ENCODE results near the gene CRTC3.
"Not testable (repeated sequence)": the region's sequence is repeated elsewhere in the genome, so short reads cannot be mapped to it uniquely, and the experiment has no call there.

The CRTC3 gene

DNA sequence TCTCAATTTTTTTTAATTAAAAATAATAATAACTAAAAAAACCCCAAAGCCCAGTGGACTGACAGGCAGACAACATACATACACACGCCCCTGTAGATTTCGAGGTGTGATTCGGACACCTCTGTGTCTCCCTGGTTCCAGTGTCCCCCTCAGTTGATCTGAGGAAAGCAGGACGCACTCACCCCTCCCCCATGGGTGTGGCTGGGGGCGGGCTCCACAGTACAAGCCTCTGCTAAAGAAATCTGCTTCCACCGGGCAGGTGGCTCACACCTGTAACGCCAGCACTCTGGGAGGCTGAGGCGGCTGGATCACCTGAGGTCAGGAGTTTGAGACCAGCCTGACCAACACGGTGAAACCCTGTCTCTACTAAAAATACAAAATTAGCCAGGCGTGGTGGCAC lies 153.6 kb downstream of the CRTC3 start:
- FAIRE-seq: no peak

DNA sequence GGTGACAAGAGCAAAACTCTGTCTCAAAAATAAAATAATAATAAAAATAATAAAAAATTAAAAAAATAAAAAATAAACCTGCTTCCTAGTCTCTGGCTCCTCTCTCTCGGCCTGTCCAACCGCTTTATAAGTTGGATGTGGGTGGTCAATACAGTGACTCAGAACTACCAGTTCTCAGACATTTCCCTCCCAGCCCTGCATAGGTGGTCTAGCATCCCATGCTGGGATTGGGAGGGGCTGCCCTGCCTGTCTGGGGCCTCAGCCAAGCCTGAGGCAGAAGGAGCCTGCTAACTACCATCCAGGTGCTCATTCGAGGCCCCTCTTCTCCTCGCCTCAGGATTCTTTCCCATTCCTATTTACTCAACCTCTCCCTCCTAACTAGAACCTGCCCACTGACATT lies 154.2 kb downstream of the CRTC3 start:
- FAIRE-seq: no peak

DNA sequence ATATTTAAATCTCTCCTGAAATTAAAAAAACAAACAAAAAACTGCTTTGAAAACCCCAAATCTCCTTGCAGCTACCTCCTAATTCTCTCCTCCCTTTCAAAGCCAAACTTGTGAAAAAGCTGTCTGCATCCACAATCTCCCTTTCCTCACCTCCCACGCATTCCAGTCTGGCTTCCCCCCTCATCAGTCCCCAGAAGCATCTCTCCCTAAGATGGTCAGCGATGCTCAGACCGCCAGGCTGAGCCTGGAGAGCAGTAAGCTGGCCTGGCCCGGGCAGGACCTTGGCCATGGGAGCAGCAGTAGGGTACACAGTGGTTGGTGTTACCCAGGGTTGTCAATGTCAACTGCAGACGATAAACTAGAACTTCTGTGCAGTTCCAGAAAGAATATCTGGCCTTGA lies 154.6 kb downstream of the CRTC3 start:
- no peak for FAIRE-seq

DNA sequence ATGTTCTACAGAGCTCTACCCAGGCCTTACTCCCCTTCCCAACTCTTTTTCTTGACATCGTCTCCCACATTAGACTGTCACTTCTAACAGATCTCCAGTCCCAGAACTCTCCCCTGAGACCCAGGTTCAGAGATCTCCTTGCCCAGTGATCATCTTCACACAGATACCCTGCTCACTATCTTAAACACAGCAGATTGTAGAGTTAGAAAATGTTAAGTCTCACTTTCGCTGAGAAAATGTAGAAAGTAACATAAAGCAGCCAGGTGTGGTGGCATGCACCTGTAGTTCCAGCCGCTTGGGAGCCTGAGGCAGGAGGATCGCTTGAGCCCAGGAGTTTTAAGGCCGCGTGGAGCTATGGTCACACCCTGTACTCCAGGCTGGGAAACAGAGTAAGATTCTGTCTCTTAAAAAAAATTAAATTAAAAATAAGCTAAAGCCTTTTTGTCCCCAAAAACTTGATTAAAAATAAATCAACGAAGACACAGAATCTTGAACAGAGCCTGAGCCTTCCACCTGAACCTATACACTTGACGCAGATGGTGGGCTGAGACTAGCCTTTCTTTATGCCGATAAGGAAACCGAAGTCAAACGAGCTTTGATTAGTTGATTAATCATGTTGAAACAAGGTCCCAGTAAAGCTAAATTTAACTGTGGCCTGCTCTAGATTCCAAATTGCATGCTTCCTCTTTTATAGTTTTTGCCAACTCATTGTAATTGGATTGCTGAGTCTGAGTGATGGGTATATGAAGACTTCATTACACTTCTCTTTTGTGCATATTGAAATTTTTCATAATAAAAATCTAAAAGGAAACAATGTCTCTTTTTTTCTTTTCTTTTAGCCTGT lies 156.1 kb downstream of the CRTC3 start:
- FAIRE-seq: no peak

DNA sequence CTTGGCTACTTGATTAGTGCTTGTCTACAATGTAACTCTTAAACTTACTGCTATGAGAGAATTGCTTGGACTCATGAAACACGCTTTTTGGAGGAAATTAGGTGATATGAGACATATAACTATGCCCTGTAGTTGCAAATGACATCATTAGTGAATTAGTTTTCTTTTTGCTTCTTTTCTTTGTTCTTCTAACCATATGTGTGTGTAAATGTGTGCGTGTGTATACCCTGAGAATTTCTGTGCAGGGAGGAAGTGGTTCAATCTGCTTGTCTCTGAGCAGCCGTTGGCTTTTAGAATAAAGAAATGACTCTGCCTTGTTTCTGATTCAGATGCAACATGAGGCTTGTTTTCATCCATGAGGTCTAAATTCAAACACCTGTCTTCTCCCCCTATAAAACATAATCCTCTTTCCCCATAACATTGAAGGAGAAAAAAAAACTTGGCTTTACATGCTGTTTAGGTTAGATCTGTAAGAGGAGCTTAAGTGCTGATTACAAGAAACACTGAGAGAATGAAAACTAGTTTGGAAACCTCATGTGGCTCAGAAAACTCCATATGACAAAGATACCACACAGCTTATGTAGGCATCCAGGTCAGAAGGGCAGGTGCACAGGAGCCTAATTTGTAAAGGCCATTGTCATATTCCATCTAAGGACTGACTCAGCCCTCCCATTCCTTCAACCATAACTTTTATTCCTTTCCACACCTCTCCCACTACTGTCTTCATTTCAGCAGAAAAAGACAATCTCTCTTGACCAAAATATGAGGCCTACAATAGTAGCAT lies 156.9 kb downstream of the CRTC3 start:
- no peak for FAIRE-seq

DNA sequence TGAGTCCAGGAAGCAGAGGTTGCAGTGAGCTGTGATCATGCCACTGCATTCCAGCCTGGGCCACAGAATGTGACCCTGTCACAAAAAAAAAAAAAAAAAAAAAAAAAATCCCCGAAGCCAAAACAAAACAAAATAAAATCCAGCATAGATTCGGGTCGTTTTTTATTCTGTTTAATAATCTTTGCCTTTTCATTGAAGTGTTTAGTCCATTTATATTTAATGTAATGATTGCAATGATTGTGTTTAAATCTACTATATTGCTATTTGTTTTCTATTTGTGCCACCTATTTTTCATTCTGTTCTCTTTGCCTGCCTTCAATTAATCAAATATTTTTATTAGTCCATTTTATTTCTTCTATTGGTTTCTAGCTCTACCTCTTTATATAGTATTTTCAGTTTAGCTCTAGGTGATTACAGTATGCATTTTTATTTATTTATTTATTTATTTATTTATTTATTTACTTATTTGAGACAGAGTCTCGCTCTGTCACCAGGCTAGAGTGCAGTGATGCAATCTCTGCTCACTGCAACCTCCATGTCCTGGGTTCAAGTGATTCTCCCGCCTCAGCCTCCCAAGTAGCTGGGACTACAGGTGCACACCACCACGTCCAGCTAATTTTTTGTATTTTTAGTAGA lies 159.7 kb downstream of the CRTC3 start:
- FAIRE-seq: not testable (repeated sequence)

DNA sequence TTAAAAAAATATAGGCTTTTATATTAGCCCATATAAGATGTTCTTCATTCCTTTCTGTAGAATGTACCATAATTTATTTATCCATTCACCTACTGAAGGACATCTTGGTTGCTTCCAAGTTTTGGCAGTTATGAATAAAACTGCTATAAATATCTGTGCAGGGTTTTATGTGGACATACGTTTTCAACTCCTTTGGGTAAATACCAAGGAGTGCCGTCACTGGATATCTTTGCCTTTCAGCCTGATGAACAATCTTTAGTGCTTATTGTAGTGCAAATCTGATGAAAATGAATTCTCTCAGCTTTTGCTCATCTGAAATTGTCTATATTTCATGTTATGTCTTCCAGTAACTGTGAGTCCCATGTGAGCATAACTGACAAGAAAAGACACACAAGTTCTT lies 160.9 kb downstream of the CRTC3 start:
- no peak for FAIRE-seq

DNA sequence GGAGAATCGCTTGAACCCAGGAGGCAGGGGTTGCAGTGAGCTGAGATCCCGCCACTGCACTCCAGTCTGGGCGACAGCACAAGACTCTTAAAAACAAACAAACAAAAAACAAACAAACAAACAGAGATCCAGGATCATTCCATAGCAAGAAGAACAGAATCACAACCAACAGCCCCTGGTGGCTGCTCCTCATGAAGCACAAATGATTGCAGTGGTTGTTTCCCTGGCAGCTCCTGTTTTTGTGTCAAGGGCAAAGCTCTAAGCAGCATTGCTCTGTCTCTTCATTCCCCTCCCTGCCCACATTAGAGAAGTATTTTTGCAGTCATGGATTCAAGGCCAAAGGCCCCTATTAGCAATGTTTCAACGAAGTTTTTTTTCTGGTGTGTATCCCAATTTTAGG lies 161.6 kb downstream of the CRTC3 start:
- FAIRE-seq: no peak

DNA sequence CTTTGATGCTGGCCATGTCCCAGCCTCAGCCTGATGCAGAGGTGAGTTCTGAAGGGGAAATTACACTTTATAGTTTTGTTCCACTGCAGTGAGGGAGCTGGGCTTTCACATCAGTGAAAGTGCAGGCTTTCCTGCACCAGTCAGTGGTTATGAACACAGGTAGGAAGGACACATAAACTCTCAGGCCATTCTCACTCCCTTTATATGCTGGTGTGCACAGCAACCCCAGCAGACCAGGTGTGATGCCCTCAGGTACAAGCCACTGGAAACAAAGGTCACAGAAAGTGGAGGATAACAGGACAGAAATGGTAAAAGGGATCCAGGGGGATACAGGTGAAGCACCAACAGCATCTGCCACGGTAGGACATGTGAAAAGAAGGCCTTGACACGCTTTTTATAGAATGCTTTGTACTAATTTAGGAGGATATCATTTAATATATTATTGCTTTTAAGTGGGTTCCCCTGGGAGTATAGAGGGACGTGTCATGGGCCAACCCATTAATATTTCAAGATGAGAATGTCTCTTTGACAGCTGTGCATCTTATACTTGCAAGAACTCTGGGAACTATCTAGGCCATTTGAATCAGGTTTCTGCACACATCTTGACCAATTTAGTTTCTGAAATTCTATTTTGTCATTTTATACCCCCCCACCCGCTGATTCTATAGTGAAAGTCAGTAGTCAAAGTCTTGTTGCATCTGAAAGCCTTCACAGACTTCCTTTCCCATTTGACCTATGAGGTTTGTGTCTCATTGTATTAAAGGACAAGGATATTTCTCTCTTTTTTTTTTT lies 162.5 kb downstream of the CRTC3 start:
- no peak for FAIRE-seq

Measured in G401.6 (cell line).